ENCODE results near the gene GALNT11. TPM values are rescaled to one million over a fixed set of nuclear protein-coding genes. Genes with fewer than 3 reads are reported as not detected.

GALNT11 gene
- total RNA-seq, 2 donors from 2014 or later: 45.9 to 54.4 TPM

DNA sequence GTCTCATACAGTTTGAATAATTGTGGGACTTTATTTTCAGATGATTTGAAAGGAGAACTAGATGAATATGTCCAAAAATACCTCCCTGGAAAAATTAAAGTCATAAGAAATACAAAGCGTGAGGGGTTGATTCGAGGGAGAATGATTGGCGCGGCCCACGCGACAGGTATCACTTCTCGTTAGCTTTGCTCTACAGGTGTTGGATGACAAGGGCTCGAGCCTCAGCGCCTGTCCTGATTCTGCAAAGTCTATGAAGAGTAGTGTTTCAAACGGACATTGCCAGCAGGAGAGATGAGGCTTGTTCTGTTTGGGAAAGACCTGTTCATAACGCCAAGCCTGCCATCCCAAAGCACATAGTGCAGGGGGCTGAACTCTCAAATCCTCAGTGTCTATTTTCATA lies 79.7 kb downstream of the GALNT11 start:
- DNase-seq (no peak), ATAC-seq (no peak)
- H3K9me3 ChIP-seq: no peaks in the 10 kb centered on the region
- no peak overlapping the region for H3K27ac ChIP-seq
- 87 to 91% methylated on average over 11 of the region's 11 CpGs for WGBS, 2 donors
- H3K4me3 ChIP-seq: no peak overlapping the region
- peaks cover 0 to 8% of the 10 kb centered on the region in 2 donors for H3K36me3 ChIP-seq (replicated peaks in 1 of 2; ENCODE audit: insufficient read depth in 1 of 2, low read depth in 2 of 2)
- no peaks in the 10 kb centered on the region for H3K4me1 ChIP-seq
- no peaks in the 10 kb centered on the region for H3K27me3 ChIP-seq
- intact Hi-C loops (cut with DNase I): no loop called here
- no peak for TF ChIP-seq POLR2A (IDR thresholded peaks at IDR 0.05)
- TF ChIP-seq, protein P1, sequence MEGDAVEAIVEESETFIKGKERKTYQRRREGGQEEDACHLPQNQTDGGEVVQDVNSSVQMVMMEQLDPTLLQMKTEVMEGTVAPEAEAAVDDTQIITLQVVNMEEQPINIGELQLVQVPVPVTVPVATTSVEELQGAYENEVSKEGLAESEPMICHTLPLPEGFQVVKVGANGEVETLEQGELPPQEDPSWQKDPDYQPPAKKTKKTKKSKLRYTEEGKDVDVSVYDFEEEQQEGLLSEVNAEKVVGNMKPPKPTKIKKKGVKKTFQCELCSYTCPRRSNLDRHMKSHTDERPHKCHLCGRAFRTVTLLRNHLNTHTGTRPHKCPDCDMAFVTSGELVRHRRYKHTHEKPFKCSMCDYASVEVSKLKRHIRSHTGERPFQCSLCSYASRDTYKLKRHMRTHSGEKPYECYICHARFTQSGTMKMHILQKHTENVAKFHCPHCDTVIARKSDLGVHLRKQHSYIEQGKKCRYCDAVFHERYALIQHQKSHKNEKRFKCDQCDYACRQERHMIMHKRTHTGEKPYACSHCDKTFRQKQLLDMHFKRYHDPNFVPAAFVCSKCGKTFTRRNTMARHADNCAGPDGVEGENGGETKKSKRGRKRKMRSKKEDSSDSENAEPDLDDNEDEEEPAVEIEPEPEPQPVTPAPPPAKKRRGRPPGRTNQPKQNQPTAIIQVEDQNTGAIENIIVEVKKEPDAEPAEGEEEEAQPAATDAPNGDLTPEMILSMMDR (IDR thresholded peaks at IDR 0.05): no peak

DNA sequence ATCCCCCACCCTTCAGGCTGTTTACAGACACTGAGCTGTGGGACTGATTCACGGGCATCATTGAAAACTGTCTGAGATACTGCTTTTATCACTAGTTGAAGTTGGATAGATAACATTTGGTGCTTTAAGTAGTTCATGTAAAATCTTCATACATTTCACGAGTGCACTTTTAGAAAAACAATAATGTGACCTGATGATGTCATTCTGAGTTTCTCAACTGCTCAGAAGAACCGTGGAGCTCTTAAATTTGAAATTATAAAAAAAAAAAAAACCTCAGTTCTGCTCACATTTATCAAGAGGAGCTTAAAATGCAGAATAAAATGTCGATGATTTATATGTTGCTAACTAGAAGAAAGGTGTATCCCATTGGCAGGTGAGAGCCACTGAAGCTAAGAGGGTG lies 81.5 kb downstream of the GALNT11 start:
- peaks cover 0 to 8% of the 10 kb centered on the region in 2 donors for H3K36me3 ChIP-seq (replicated peaks in 1 of 2; ENCODE audit: insufficient read depth in 1 of 2, low read depth in 2 of 2)
- no peaks in the 10 kb centered on the region for H3K4me1 ChIP-seq
- DNase-seq (no peak), ATAC-seq (no peak)
- no peaks in the 10 kb centered on the region for H3K27me3 ChIP-seq
- no peak overlapping the region for H3K27ac ChIP-seq
- H3K9me3 ChIP-seq: no peaks in the 10 kb centered on the region
- TF ChIP-seq, protein P1 (IDR thresholded peaks at IDR 0.05): no peak
- no peak for TF ChIP-seq POLR2A (IDR thresholded peaks at IDR 0.05)
- no peak overlapping the region for H3K4me3 ChIP-seq
- 62 to 71% methylated on average over 4 of the region's 4 CpGs for WGBS, 2 donors
- intact Hi-C loops (cut with DNase I): no loop called here

DNA sequence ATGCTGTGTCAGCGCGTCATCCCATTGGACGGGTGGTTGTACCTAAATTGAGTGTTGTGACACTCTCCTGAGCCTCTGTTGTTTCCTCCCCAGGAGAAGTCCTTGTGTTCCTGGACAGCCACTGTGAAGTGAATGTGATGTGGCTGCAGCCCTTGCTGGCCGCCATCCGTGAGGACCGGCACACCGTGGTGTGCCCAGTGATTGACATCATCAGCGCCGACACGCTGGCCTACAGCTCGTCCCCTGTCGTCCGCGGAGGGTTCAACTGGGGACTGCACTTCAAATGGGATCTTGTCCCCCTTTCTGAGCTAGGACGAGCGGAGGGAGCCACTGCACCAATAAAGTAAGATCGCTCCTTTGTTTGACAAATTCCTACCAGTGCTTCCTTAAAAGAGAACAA lies 82.5 kb downstream of the GALNT11 start:
- H3K27me3 ChIP-seq: no peaks in the 10 kb centered on the region
- DNase-seq: no peak
- peaks cover 0 to 8% of the 10 kb centered on the region in 2 donors for H3K36me3 ChIP-seq (replicated peaks in 1 of 2; ENCODE audit: insufficient read depth in 1 of 2, low read depth in 2 of 2)
- H3K27ac ChIP-seq: no peak overlapping the region
- TF ChIP-seq, protein P1 (IDR thresholded peaks at IDR 0.05): no peak
- no peak for TF ChIP-seq POLR2A (IDR thresholded peaks at IDR 0.05)
- no peak for ATAC-seq
- WGBS, 2 donors: 92 to 93% methylated on average over 12 to 17 of the region's 17 CpGs
- H3K4me1 ChIP-seq: no peaks in the 10 kb centered on the region
- no peaks in the 10 kb centered on the region for H3K9me3 ChIP-seq
- H3K4me3 ChIP-seq: no peak overlapping the region
- intact Hi-C loops (cut with DNase I): no loop called here

DNA sequence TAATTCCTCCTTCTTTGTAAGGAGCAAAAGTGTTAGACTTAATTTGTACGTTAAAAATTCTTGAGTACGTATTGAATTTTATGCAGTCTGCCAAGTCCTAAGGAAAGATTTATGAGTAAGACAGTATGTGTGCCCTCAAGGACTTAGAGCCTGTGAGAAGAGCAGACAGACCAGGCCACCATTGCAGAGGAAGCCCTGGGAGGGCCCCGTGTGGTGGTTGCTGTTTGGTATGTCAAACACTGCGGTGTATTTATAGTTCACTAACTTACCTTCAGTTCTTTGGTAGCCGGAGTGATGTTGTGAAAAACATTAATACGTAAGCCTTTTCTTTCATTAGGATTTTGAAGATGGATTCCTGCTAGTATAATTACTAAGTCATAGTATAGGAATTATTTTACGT lies 82.9 kb downstream of the GALNT11 start:
- Histone ChIP-seq H3K27ac (no peak overlapping the region), H3K4me1 (no peaks in the 10 kb centered on the region), H3K4me3 (no peak overlapping the region), H3K9me3 (no peaks in the 10 kb centered on the region), H3K27me3 (no peaks in the 10 kb centered on the region), H3K36me3 (replicated peaks in 1 of 2; ENCODE audit: insufficient read depth in 1 of 2, low read depth in 2 of 2) (peaks cover 0 to 4% of the 10 kb centered on the region in 2 donors)
- WGBS, 2 donors: 75 to 83% methylated on average over 7 of the region's 7 CpGs
- TF ChIP-seq, protein P1 (IDR thresholded peaks at IDR 0.05): no peak
- TF ChIP-seq POLR2A (IDR thresholded peaks at IDR 0.05): no peak
- ATAC-seq (no peak), DNase-seq (no peak)
- intact Hi-C loops (cut with DNase I): no loop called here

DNA sequence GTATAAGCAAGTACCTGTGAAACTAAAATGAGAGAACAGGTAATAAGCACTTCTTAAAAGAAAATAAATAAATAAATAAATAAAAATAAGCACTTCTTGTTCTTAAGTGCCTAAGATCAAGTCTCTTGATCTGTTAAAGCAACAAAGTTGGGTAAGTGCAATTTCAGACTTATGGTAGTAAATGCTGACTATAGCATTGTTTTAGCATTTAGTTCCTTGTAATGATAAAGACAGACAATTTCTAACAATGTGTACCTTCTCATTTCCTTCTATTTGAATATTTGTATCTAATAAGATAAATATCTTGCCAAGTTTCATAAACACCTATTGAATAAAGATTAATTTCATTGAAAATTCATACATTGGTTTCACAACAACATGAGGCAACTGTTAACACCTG lies 87.4 kb downstream of the GALNT11 start:
- no peak overlapping the region for H3K27ac ChIP-seq
- no peaks in the 10 kb centered on the region for H3K4me1 ChIP-seq
- no peak overlapping the region for H3K4me3 ChIP-seq
- TF ChIP-seq POLR2A (IDR thresholded peaks at IDR 0.05): no peak
- TF ChIP-seq, protein P1 (IDR thresholded peaks at IDR 0.05): no peak
- intact Hi-C loops (cut with DNase I): no loop called here
- no peak for ATAC-seq
- H3K36me3 ChIP-seq (replicated peaks in 1 of 2; ENCODE audit: insufficient read depth in 1 of 2, low read depth in 2 of 2): peaks cover 0 to 10% of the 10 kb centered on the region in 2 donors
- DNase-seq: no peak
- no peaks in the 10 kb centered on the region for H3K9me3 ChIP-seq
- no peaks in the 10 kb centered on the region for H3K27me3 ChIP-seq
